Psoas muscle (tissue), 8 donors: ENCODE data around the gene BRD4. TPM values are rescaled to one million over a fixed set of nuclear protein-coding genes. Genes with fewer than 3 reads are reported as not detected.
"Not testable (repeated sequence)": the region's sequence is repeated elsewhere in the genome, so short reads cannot be mapped to it uniquely, and the experiment has no call there.

ENCODE experiments used
- ATAC-seq, 4 donors: fragments of 200-7000 bp; cut with Tn5 transposase; one replicate each; pipeline ENCODE4 v1.9.1; 2020; ENCODE audit warnings: moderate library complexity in 3 of 4, mild to moderate bottlenecking in 2 of 4
- DNase-seq, 2 donors: peaks; one replicate each; pipeline ENCODE4 v3.0.0-alpha.2; 2020
- H3K27ac ChIP-seq: fragments of 200-600 bp; one replicate; pipeline ENCODE4 v1.8.0; 2022
- H3K27me3 ChIP-seq, 3 donors: fragments of 200-600 bp in 1 of 3; one replicate each; pipeline versions ENCODE4 v1.6.1 to v1.8.0; 2013 to 2022; ENCODE audit warnings: low read length in 2 of 3, mild to moderate bottlenecking in 2 of 3, moderate library complexity in 1 of 3; ENCODE audit not compliant: insufficient read depth in 3 of 3
- H3K36me3 ChIP-seq, 2 donors: fragments of 200-600 bp in 1 of 2; one replicate each; pipeline versions ENCODE4 v1.6.1 to v1.8.0; 2013 to 2022; ENCODE audit warnings: low read depth in 1 of 2, mild to moderate bottlenecking in 1 of 2, moderate library complexity in 1 of 2; ENCODE audit not compliant: insufficient read depth in 1 of 2
- H3K4me1 ChIP-seq: fragments of 200-600 bp; one replicate; pipeline ENCODE4 v1.8.0; 2022
- H3K4me3 ChIP-seq: fragments of 200-600 bp; one replicate; pipeline ENCODE4 v1.8.0; 2022; ENCODE audit warnings: mild to moderate bottlenecking
- H3K9me3 ChIP-seq: fragments of 200-600 bp; one replicate; pipeline ENCODE4 v1.8.0; 2022
- CTCF ChIP-seq: fragments of 200-600 bp; IDR thresholded peaks from one replicate; pipeline ENCODE4 v1.8.0; 2022; ENCODE audit warnings: antibody characterized with exemption
- WGBS, 3 donors: extraction: QIAGEN DNeasy Blood & Tissue Kit; methylation state at CpG; one replicate each; pipeline versions ENCODE4 v1.1.6 to v1.1.7; 2013; 5-methylcytosine and 5-hydroxymethylcytosine counted together
- intact Hi-C, 2 donors: fragments of 100-400 bp; cut with DNase I; formaldehyde crosslinking; loops; one replicate each; pipeline versions ENCODE4 v1.11.0 to v1.14.2; 2022
- polyA plus RNA-seq, 3 donors: library from polyadenylated mRNA; stranded (reverse); fragments of 200-250 nt; gene quantifications; one replicate each; pipeline ENCODE4 v1.2.3, GENCODE V29; 2013
- total RNA-seq, 4 donors: library from RNA; stranded (reverse); fragmentation: NEBNext Ultra II Directional in 2 of 4; extraction: Animal tissue kit (Norgen Biotek cat#: 25700) in 2 of 4; gene quantifications; one replicate each; pipeline versions ENCODE4 v1.2.1 to v1.2.4, GENCODE V29; 2021 to 2023
- donor health status: healthy with polysubstance abuse.
- donor health status: DM: no; HTN: no; CAD: no; lungs with moderate emphysema.
- donor health status: Bipolar disorder and iron deficiency.
- donor health status: healthy.
- donor health status: DM: yes; HTN: yes; CAD: no.
- donor health status: DM: no; HTN: no; CAD: no.
- donor health status: DM: no; HTN: no; CAD: no.
- donor health status: DM: yes; HTN: yes; CAD: no.

The BRD4 gene
- total and polyA plus RNA-seq, 7 donors = 42.6 to 120 (median 98.6) TPM

- intact Hi-C loops = no loop called here
- Histone ChIP-seq H3K4me3 (no peak overlapping the region), H3K27ac (no peak overlapping the region), H3K36me3 (peaks cover 6 to 65% of the 10 kb centered on the region in 2 donors), H3K4me1 (peaks cover 13% of the 10 kb centered on the region), H3K9me3 (no peaks in the 10 kb centered on the region), H3K27me3 (no peaks in the 10 kb centered on the region)
- 74 to 83% (median 79%) methylated on average over 27 of the region's 27 CpGs for WGBS, 3 donors
- DNase-seq (no peak), ATAC-seq (peak in 2 of 4 donors; percentile 15 to 27)
- TF ChIP-seq CTCF = no peak
Observed at GRCh38 chr19:15354566-15355296, 22.4 kb upstream of the BRD4 start.

GRCh38 chr19:15353908-15354307, 21.6 kb upstream of the BRD4 start:
- Histone ChIP-seq H3K27ac (no peak overlapping the region), H3K9me3 (no peaks in the 10 kb centered on the region), H3K36me3 (peaks cover 6 to 57% of the 10 kb centered on the region in 2 donors), H3K4me1 (peaks cover 8% of the 10 kb centered on the region), H3K4me3 (no peak overlapping the region), H3K27me3 (no peaks in the 10 kb centered on the region)
- ATAC-seq (no peak), DNase-seq (peak in 1 of 2 donors; percentile 8)
- 47 to 92% (median 89%) methylated on average over 4 of the region's 4 CpGs for WGBS, 3 donors
- intact Hi-C loops = no loop called here
- TF ChIP-seq CTCF = no peak

GRCh38 chr19:15352535-15352934, 20.2 kb upstream of the BRD4 start:
- Histone ChIP-seq H3K27ac (peak overlapping the region; percentile 62), H3K36me3 (peaks cover 0 to 44% of the 10 kb centered on the region in 2 donors)
- H3K9me3 ChIP-seq, H3K4me3 ChIP-seq, intact Hi-C loops, H3K4me1 ChIP-seq, DNase-seq, H3K27me3 ChIP-seq: not testable (repeated sequence)
- peak; percentile 28 to 63 (median 53) for ATAC-seq
- WGBS, 3 donors = 29 to 56% (median 41%) methylated on average over 8 of the region's 8 CpGs

GRCh38 chr19:15341328-15341727, 9.0 kb upstream of the BRD4 start:
- WGBS, 3 donors = 97 to 98% (median 97%) methylated on average over 11 of the region's 11 CpGs
- H3K36me3 ChIP-seq, H3K4me3 ChIP-seq, H3K27ac ChIP-seq, ATAC-seq, DNase-seq, intact Hi-C loops, H3K9me3 ChIP-seq, H3K4me1 ChIP-seq, H3K27me3 ChIP-seq: not testable (repeated sequence)

GRCh38 chr19:15340086-15340485, 7.7 kb upstream of the BRD4 start:
- no peak for TF ChIP-seq CTCF
- no peaks in the 10 kb centered on the region for H3K36me3 ChIP-seq
- DNase-seq (no peak), ATAC-seq (no peak)
- peaks cover 19% of the 10 kb centered on the region for H3K4me1 ChIP-seq
- no peaks in the 10 kb centered on the region for H3K27me3 ChIP-seq
- no peak overlapping the region for H3K4me3 ChIP-seq
- H3K9me3 ChIP-seq = no peaks in the 10 kb centered on the region
- 83 to 98% (median 89%) methylated on average over 3 to 4 of the region's 4 CpGs for WGBS, 3 donors
- intact Hi-C loops = no loop called here
- H3K27ac ChIP-seq = no peak overlapping the region
